NB4 (cell line): ENCODE measurements around the gene CCDC181.

Experiments used
- CTCF ChIP-seq: IDR thresholded peaks from one replicate; pipeline ENCODE4 v1.5.1; 2012; ENCODE audit warnings: low read depth, low read length
- MAX ChIP-seq: IDR thresholded peaks from 2 replicates; pipeline ENCODE4 v1.6.1; 2011; ENCODE audit warnings: low read depth, low read length
- MYC ChIP-seq: IDR thresholded peaks from 2 replicates; pipeline ENCODE4 v1.6.1; 2011; ENCODE audit warnings: low read depth, low read length
- POLR2A ChIP-seq: IDR thresholded peaks from 2 replicates; pipeline ENCODE4 v1.6.1; 2011; ENCODE audit warnings: mild to moderate bottlenecking; ENCODE audit not compliant: insufficient read length; ENCODE audit errors: extremely low read depth

- TF ChIP-seq CTCF (no peak), POLR2A (no peak), MAX (no peak), MYC (no peak)
These were observed 64.1 kb downstream of the CCDC181 start for GRCh38 chr1:169363046-169363730.
